Daoy (cell line): ENCODE data around the gene CSF3. TPM values are rescaled to one million over a fixed set of nuclear protein-coding genes. Genes with fewer than 3 reads are reported as not detected.

ENCODE experiments used
- DNase-seq: peaks from one replicate; pipeline ENCODE4 v3.0.0-alpha.2; 2015; ENCODE audit warnings: low read depth
- total RNA-seq: library from RNA; depleted of rRNA; stranded (reverse); fragments of >200 nt; shearing (Covaris generic); gene quantifications from 2 replicates; pipeline ENCODE4 v1.2.3, GENCODE V29; 2014

Gene CSF3
- total RNA-seq, 1 experiment from 2014 or later = 0.29 TPM

- peak; percentile 71 for DNase-seq
These were observed 8.5 kb downstream of the CSF3 start for GRCh38 chr17:40023590-40024292.

GRCh38 chr17:40024901-40025300 lies 9.7 kb downstream of the CSF3 start:
- peak; percentile 60 for DNase-seq

- DNase-seq = no peak
These were observed 10.3 kb downstream of the CSF3 start for GRCh38 chr17:40025559-40025958.

GRCh38 chr17:40025991-40026815 lies 11.0 kb downstream of the CSF3 start:
- DNase-seq = peak; percentile 85

GRCh38 chr17:40026816-40027613 lies 11.8 kb downstream of the CSF3 start:
- DNase-seq = peak; percentile 90

GRCh38 chr17:40027614-40028012 lies 12.4 kb downstream of the CSF3 start:
- no peak for DNase-seq

GRCh38 chr17:40028595-40028994 lies 13.4 kb downstream of the CSF3 start:
- no peak for DNase-seq

- DNase-seq = no peak
These were observed 16.5 kb downstream of the CSF3 start for GRCh38 chr17:40031706-40032105.

GRCh38 chr17:40032322-40033320 lies 17.4 kb downstream of the CSF3 start:
- DNase-seq = no peak

- no peak for DNase-seq
These were observed 18.1 kb downstream of the CSF3 start for GRCh38 chr17:40033339-40033738.

GRCh38 chr17:40034426-40035161 lies 19.4 kb downstream of the CSF3 start:
- no peak for DNase-seq

- peak; percentile 58 for DNase-seq
These were observed 19.9 kb downstream of the CSF3 start for GRCh38 chr17:40035162-40035559.

- DNase-seq = peak; percentile 62
These were observed 23.8 kb downstream of the CSF3 start for GRCh38 chr17:40038882-40039513.

GRCh38 chr17:40041196-40041595 lies 26.0 kb downstream of the CSF3 start:
- DNase-seq = no peak

GRCh38 chr17:40056379-40057015 lies 41.3 kb downstream of the CSF3 start:
- no peak for DNase-seq

GRCh38 chr17:40058186-40058784 lies 43.0 kb downstream of the CSF3 start:
- DNase-seq = peak; percentile 54

GRCh38 chr17:40058865-40059264 lies 43.6 kb downstream of the CSF3 start:
- no peak for DNase-seq

- DNase-seq = no peak
These were observed 44.7 kb downstream of the CSF3 start for GRCh38 chr17:40059729-40060475.
